CD4-positive, alpha-beta memory T cell (primary cell): ENCODE data around the gene MAJIN. TPM values are rescaled to one million over a fixed set of nuclear protein-coding genes. Genes with fewer than 3 reads are reported as not detected.

Experiments used
- CTCF ChIA-PET: fragments of 350-600 bp; sonication (Branson Sonifier 250); formaldehyde crosslinking; loops from one replicate; lab custom pipeline; 2021; ENCODE audit warnings: inconsistent platforms; ENCODE audit not compliant: partially characterized antibody; lab: Charles Lee
- POLR2A ChIA-PET: fragments of 350-600 bp; sonication (Branson Sonifier 250); formaldehyde crosslinking; loops from one replicate; lab custom pipeline; 2021; ENCODE audit not compliant: partially characterized antibody; lab: Charles Lee
- DNase-seq, 5 donors: peaks; one replicate each; pipeline versions ENCODE4 v3.0.0 to v3.0.0-alpha.2; 2020 to 2022; ENCODE audit warnings: mixed read lengths in 1 of 5
- H3K27ac ChIP-seq: one replicate; pipeline ENCODE4 v1.7.0; 2013; ENCODE audit warnings: low read depth, low read length
- H3K27me3 ChIP-seq: 2 replicates; pipeline ENCODE4 v1.7.0; 2013; ENCODE audit warnings: mild to moderate bottlenecking, low read length, moderate library complexity; ENCODE audit not compliant: insufficient read depth
- H3K36me3 ChIP-seq: 2 replicates; pipeline ENCODE4 v1.7.0; 2013; ENCODE audit warnings: mild to moderate bottlenecking, low read length, moderate library complexity; ENCODE audit not compliant: insufficient read depth
- H3K4me1 ChIP-seq: 2 replicates; pipeline ENCODE4 v1.7.0; 2013; ENCODE audit warnings: mild to moderate bottlenecking, low read length, moderate library complexity; ENCODE audit not compliant: insufficient read depth
- H3K4me3 ChIP-seq, 2 donors: one replicate each; pipeline ENCODE4 v1.7.0; 2013; ENCODE audit warnings: low read length in 2 of 2, mild to moderate bottlenecking in 1 of 2
- H3K9me3 ChIP-seq, 2 donors: one replicate each; pipeline ENCODE4 v1.7.0; 2013; ENCODE audit warnings: low read length in 2 of 2, control low read depth in 1 of 2; ENCODE audit not compliant: control insufficient read depth in 1 of 2
- H3K27ac Mint-ChIP-seq, 7 donors: one replicate each; pipeline ENCODE4 v1.8.0; 2020 to 2021; ENCODE audit warnings: mixed read lengths in 7 of 7, mild to moderate bottlenecking in 6 of 7, inconsistent platforms in 3 of 7, moderate library complexity in 3 of 7
- H3K27me3 Mint-ChIP-seq, 2 donors: one replicate each; pipeline ENCODE4 v1.8.0; 2020 to 2021; ENCODE audit warnings: mixed read lengths in 2 of 2
- H3K36me3 Mint-ChIP-seq, 2 donors: one replicate each; pipeline ENCODE4 v1.8.0; 2020 to 2021; ENCODE audit warnings: mixed read lengths in 2 of 2, inconsistent platforms in 1 of 2, mild to moderate bottlenecking in 1 of 2
- H3K4me1 Mint-ChIP-seq, 4 donors: one replicate each; pipeline ENCODE4 v1.8.0; 2020 to 2021; ENCODE audit warnings: mixed read lengths in 4 of 4, mild to moderate bottlenecking in 1 of 4
- H3K4me3 Mint-ChIP-seq, 8 donors: one replicate each; pipeline ENCODE4 v1.8.0; 2020 to 2021; ENCODE audit warnings: mixed read lengths in 8 of 8, mild to moderate bottlenecking in 7 of 8, moderate library complexity in 6 of 8, inconsistent platforms in 3 of 8
- H3K9me3 Mint-ChIP-seq, 8 donors: one replicate each; pipeline ENCODE4 v1.8.0; 2020 to 2021; ENCODE audit warnings: mixed read lengths in 8 of 8, mild to moderate bottlenecking in 5 of 8, inconsistent platforms in 3 of 8, moderate library complexity in 1 of 8
- intact Hi-C: fragments of 100-400 bp; cut with micrococcal nuclease; formaldehyde crosslinking; loops from one replicate; pipeline ENCODE4 v1.15.1; 2023
- polyA plus RNA-seq, 2 donors: library from polyadenylated mRNA; unstranded; fragments of 300-500 nt; fragmentation: Illumina TruSeq; gene quantifications; one replicate each; pipeline ENCODE4 v1.2.3, GENCODE V29; 2021
- total RNA-seq, 2 experiments: library from RNA; stranded (reverse); gene quantifications; one replicate each; pipeline ENCODE4 v1.2.3, GENCODE V29; 2021

The MAJIN gene
- total and polyA plus RNA-seq, 4 experiments from 2014 or later = 0.44 to 0.91 TPM; not detected in 2

- peaks cover 23% of the 10 kb centered on the region for H3K36me3 ChIP-seq
- CTCF ChIA-PET = interaction anchor here (0.7 to 29.4 kb wide), 3 partner anchors 10 to 182 kb away, joined by 3 to 1245 read pairs (median 3); partner anchors contain the start of gene CDC42BPG
- H3K27ac Mint-ChIP-seq = peak overlapping the region in 6 of 7 donors; percentile 73 to 97 (median 92)
Measured at GRCh38 chr11:64900774-64901173, 71.1 kb downstream of the MAJIN start.

GRCh38 chr11:64900263-64900678 is 71.6 kb downstream of the MAJIN start:
- Histone ChIP-seq H3K9me3 (no peaks in the 10 kb centered on the region), H3K4me1 (peaks cover 21% of the 10 kb centered on the region), H3K4me3 (no peak overlapping the region), H3K27me3 (no peaks in the 10 kb centered on the region), H3K36me3 (peaks cover 19% of the 10 kb centered on the region), H3K27ac (peak overlapping the region; percentile 76)
- Mint-ChIP-seq H3K36me3 (peaks cover 11 to 42% of the 10 kb centered on the region in 2 donors), H3K4me3 (peak overlapping the region in 7 of 8 donors; percentile 25 to 84 (median 75)), H3K27me3 (no peaks in the 10 kb centered on the region), H3K4me1 (peaks cover 12 to 30% (median 18%) of the 10 kb centered on the region in 4 donors), H3K27ac (peak overlapping the region; percentile 79 to 99 (median 95)), H3K9me3 (peaks cover 0 to 2% (median 0%) of the 10 kb centered on the region in 8 donors)
- DNase-seq = peak; percentile 76 to 96 (median 78)
- POLR2A ChIA-PET = interaction anchor here (0.7 to 31.5 kb wide), 12 partner anchors 12 to 218 kb away, joined by 3 to 2105 read pairs (median 3); partner anchors contain the start of genes ARL2, ATG2A, CDC42BPG and EHD1
- intact Hi-C loops = loop anchor here (1.0 kb wide), 2 partner anchors 17 to 22 kb away; partner anchors contain the start of genes ATG2A and EHD1
- CTCF ChIA-PET = interaction anchor here (0.7 to 29.4 kb wide), 3 partner anchors 10 to 183 kb away, joined by 3 to 1245 read pairs (median 3); partner anchors contain the start of gene CDC42BPG

More at GRCh38 chr11:64900774-64901173, 71.1 kb downstream of the MAJIN start:
- Histone ChIP-seq H3K4me1 (peaks cover 21% of the 10 kb centered on the region), H3K27me3 (no peaks in the 10 kb centered on the region), H3K4me3 (no peak overlapping the region), H3K27ac (peak overlapping the region; percentile 76), H3K9me3 (no peaks in the 10 kb centered on the region)
- peaks cover 14 to 42% of the 10 kb centered on the region in 2 donors for H3K36me3 Mint-ChIP-seq
- no peak for DNase-seq
- H3K9me3 Mint-ChIP-seq = no peaks in the 10 kb centered on the region
- H3K4me1 Mint-ChIP-seq = peaks cover 12 to 30% (median 17%) of the 10 kb centered on the region in 4 donors
- no peak overlapping the region for H3K4me3 Mint-ChIP-seq
- no peaks in the 10 kb centered on the region for H3K27me3 Mint-ChIP-seq
- POLR2A ChIA-PET = interaction anchor here (0.7 to 31.5 kb wide), 10 partner anchors 11 to 217 kb away, joined by 3 to 2105 read pairs (median 3); partner anchors contain the start of genes ATG2A, CDC42BPG, EHD1 and PPP2R5B
- intact Hi-C loops = loop anchor here (1.0 kb wide), 2 partner anchors 17 to 22 kb away; partner anchors contain the start of genes ATG2A and EHD1

GRCh38 chr11:64898541-64898940 is 73.4 kb downstream of the MAJIN start:
- CTCF ChIA-PET = interaction anchor here (1.0 to 29.4 kb wide), 4 partner anchors 26 to 435 kb away, joined by 3 to 1245 read pairs (median 3); partner anchors contain the start of genes CDC42BPG and DPF2
- POLR2A ChIA-PET = interaction anchor here (0.9 to 31.5 kb wide), 3 partner anchors 17 to 42 kb away, joined by 3 to 2105 read pairs (median 3); partner anchors contain the start of genes ATG2A and CDC42BPG
- peaks cover 0 to 2% (median 0%) of the 10 kb centered on the region in 8 donors for H3K9me3 Mint-ChIP-seq
- intact Hi-C loops = no loop called here
- Histone ChIP-seq H3K4me3 (no peak overlapping the region), H3K36me3 (peaks cover 17% of the 10 kb centered on the region), H3K9me3 (no peaks in the 10 kb centered on the region), H3K4me1 (peaks cover 25% of the 10 kb centered on the region), H3K27me3 (no peaks in the 10 kb centered on the region), H3K27ac (no peak overlapping the region)
- H3K27ac Mint-ChIP-seq = peak overlapping the region in 3 of 7 donors; percentile 37 to 70 (median 54)
- DNase-seq = no peak
- H3K4me3 Mint-ChIP-seq = no peak overlapping the region
- H3K4me1 Mint-ChIP-seq = peaks cover 14 to 30% (median 22%) of the 10 kb centered on the region in 4 donors
- no peaks in the 10 kb centered on the region for H3K27me3 Mint-ChIP-seq
- H3K36me3 Mint-ChIP-seq = peaks cover 4 to 39% of the 10 kb centered on the region in 2 donors

GRCh38 chr11:64898076-64898445 is 73.8 kb downstream of the MAJIN start:
- no peak overlapping the region for H3K27ac ChIP-seq

GRCh38 chr11:64897381-64898075 is 74.4 kb downstream of the MAJIN start:
- no peaks in the 10 kb centered on the region for H3K27me3 ChIP-seq
- intact Hi-C loops = no loop called here
- peaks cover 25% of the 10 kb centered on the region for H3K4me1 ChIP-seq
- H3K27ac Mint-ChIP-seq = peak overlapping the region in 3 of 7 donors; percentile 10 to 63 (median 54)
- no peak for DNase-seq
- no peak overlapping the region for H3K4me3 ChIP-seq
- no peaks in the 10 kb centered on the region for H3K9me3 ChIP-seq
- ChIA-PET POLR2A (interaction anchor here (31.5 kb wide), 1 partner anchor 41 kb away, joined by 2105 read pairs; the partner anchor contains the start of gene CDC42BPG), CTCF (interaction anchor here (0.6 to 29.4 kb wide), 3 partner anchors 41 to 436 kb away, joined by 3 to 1245 read pairs (median 3); partner anchors contain the start of genes CDC42BPG and DPF2)
- H3K27me3 Mint-ChIP-seq = no peaks in the 10 kb centered on the region
- H3K27ac ChIP-seq = no peak overlapping the region
- peaks cover 11% of the 10 kb centered on the region for H3K36me3 ChIP-seq
- H3K36me3 Mint-ChIP-seq = peaks cover 4 to 35% of the 10 kb centered on the region in 2 donors
- H3K9me3 Mint-ChIP-seq = peaks cover 0 to 2% (median 0%) of the 10 kb centered on the region in 8 donors
- H3K4me3 Mint-ChIP-seq = no peak overlapping the region
- peaks cover 14 to 30% (median 22%) of the 10 kb centered on the region in 4 donors for H3K4me1 Mint-ChIP-seq

More at GRCh38 chr11:64898076-64898445, 73.8 kb downstream of the MAJIN start:
- Mint-ChIP-seq H3K27me3 (no peaks in the 10 kb centered on the region), H3K4me3 (no peak overlapping the region), H3K4me1 (peaks cover 14 to 30% (median 22%) of the 10 kb centered on the region in 4 donors), H3K27ac (peak overlapping the region in 3 of 7 donors; percentile 48 to 70 (median 54)), H3K9me3 (peaks cover 0 to 2% (median 0%) of the 10 kb centered on the region in 8 donors), H3K36me3 (peaks cover 4 to 37% of the 10 kb centered on the region in 2 donors)
- Histone ChIP-seq H3K9me3 (no peaks in the 10 kb centered on the region), H3K36me3 (peaks cover 12% of the 10 kb centered on the region), H3K27me3 (no peaks in the 10 kb centered on the region), H3K4me1 (peaks cover 25% of the 10 kb centered on the region), H3K4me3 (no peak overlapping the region)
- intact Hi-C loops = no loop called here
- CTCF ChIA-PET = interaction anchor here (1.0 to 29.4 kb wide), 4 partner anchors 25 to 435 kb away, joined by 3 to 1245 read pairs (median 3); partner anchors contain the start of genes CDC42BPG and DPF2
- POLR2A ChIA-PET = interaction anchor here (0.9 to 31.5 kb wide), 3 partner anchors 17 to 42 kb away, joined by 3 to 2105 read pairs (median 3); partner anchors contain the start of genes ATG2A and CDC42BPG
- no peak for DNase-seq

GRCh38 chr11:64896448-64897022 is 75.4 kb downstream of the MAJIN start:
- ChIA-PET CTCF (interaction anchor here (0.6 to 29.4 kb wide), 4 partner anchors 8 to 77 kb away, joined by 3 to 1245 read pairs (median 16); partner anchors contain the start of genes CDC42BPG and EHD1), POLR2A (interaction anchor here (31.5 kb wide), 1 partner anchor 40 kb away, joined by 2105 read pairs; the partner anchor contains the start of gene CDC42BPG)
- Mint-ChIP-seq H3K9me3 (peaks cover 0 to 2% (median 0%) of the 10 kb centered on the region in 8 donors), H3K4me3 (no peak overlapping the region), H3K36me3 (peaks cover 4 to 33% of the 10 kb centered on the region in 2 donors), H3K27me3 (no peaks in the 10 kb centered on the region), H3K4me1 (peaks cover 12 to 25% (median 18%) of the 10 kb centered on the region in 4 donors), H3K27ac (peak overlapping the region in 2 of 7 donors; percentile 10 to 12)
- peaks cover 7% of the 10 kb centered on the region for H3K36me3 ChIP-seq
- no peak overlapping the region for H3K27ac ChIP-seq
- H3K4me3 ChIP-seq = no peak overlapping the region
- peaks cover 25% of the 10 kb centered on the region for H3K4me1 ChIP-seq
- DNase-seq = no peak
- H3K27me3 ChIP-seq = no peaks in the 10 kb centered on the region
- intact Hi-C loops = no loop called here
- no peaks in the 10 kb centered on the region for H3K9me3 ChIP-seq
